Pons (tissue), 1 donor: ENCODE data around the gene ADRB1.

Source experiments
- DNase-seq: peaks from one replicate; pipeline ENCODE4 v3.0.0-alpha.2; 2016; ENCODE audit warnings: low spot score

The ADRB1 gene

DNA sequence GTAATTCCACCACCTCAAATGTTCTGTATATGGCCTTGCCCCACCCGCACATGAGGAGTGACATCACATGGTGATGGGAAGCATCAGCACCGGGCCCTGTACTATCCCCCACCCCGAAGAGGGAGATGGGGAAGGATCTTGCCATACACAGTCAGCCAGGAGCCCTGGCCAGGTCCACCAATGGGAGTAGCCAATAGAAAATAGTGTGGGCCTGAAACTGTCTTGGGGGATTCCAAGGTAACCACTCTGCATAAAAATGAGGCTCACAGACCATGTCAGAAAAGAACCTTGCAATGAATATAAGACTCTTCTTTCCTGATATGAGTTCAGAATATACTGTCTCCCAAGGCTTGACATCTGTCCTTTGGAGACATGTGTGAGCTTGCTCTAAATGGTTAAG lies 51.1 kb downstream of the ADRB1 start:
- DNase-seq, result no peak

- DNase-seq, result no peak
These were observed 52.1 kb downstream of the ADRB1 start for GRCh38 chr10:114095559-114096337.
